NCI-H1436 (cell line): ENCODE data around the gene DNAH12.
"Not testable (repeated sequence)": the region's sequence is repeated elsewhere in the genome, so short reads cannot be mapped to it uniquely, and the experiment has no call there.

ENCODE experiments used
- DNase-seq: peaks from one replicate; lab custom pipeline; 2025; lab: John Stamatoyannopoulos, UW

DNAH12 gene

DNA sequence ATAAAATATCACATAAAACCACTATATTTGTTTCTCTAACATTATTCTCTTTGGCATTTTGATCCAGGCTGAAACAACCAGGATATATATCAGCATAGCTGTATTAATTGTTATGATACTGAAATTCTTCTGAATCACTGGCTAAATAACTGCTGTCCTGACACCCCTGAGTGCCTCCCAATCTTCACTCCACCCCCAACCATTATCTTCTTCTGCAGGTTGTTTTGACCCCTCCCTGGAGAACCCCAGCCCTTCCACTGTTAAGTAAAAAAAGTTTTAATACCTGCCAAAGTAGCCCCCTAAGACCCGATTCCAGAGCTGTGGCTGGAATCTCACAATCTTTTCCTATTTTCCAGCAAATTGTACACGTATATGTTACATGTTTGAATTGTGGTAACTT lies 124.1 kb downstream of the DNAH12 start:
- no peak for DNase-seq

DNA sequence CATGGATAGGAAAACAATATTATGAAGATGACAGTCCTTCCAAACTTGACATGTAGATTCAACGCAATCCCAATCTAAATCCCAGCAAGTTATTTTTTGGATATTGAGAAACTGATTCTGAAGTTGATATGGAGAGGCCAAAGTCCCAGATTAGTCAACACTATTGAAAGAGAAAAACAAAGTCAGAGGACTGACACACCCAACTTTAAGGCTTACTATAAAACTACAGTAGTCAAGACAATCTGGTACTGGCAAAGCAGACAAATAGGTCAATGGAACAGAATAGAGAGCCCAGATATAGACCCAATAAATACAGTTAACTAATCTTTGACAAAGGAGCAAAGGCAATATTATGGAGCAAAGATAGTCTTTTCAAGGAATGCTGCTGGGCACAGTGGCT lies 132.4 kb downstream of the DNAH12 start:
- no peak for DNase-seq

DNA sequence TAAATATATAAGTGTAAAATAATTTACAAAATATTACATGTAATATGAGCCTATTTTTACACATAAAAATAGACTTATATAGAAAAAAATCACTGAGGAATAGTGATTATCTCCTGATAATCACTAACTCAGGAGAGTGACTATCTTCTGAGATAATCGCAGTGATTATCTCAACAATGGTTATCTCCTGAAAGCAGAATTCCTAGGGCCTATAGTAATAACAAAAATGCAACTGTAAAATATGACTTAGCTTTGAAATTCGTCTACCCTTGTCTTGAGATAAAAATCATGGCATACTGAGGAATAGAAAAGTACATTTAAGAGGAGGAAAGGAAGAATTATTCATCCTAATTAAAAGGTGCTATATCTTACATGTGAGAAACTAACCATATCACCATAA lies 134.7 kb downstream of the DNAH12 start:
- DNase-seq = no peak

DNA sequence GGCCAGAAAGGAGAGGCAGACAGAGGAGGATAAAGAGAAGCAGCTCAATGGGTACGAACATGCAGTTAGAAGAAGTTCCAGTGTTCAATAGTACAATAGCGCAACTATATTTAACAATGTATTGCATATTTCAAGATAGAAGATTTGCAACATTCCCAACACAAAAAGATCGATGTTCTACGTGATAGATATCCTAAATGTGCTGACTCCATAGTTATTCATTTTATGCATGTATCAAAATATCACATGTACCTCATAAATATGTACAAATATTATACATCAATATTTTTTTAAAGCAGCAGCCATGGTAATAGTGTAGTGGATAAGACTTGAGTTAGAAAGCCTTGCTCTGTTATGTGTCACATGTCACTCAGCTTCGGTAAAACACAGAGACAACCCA lies 141.5 kb downstream of the DNAH12 start:
- DNase-seq = no peak

- peak; percentile 13 for DNase-seq
Measured at GRCh38 chr3:57397175-57398026, 146.7 kb downstream of the DNAH12 start.

DNA sequence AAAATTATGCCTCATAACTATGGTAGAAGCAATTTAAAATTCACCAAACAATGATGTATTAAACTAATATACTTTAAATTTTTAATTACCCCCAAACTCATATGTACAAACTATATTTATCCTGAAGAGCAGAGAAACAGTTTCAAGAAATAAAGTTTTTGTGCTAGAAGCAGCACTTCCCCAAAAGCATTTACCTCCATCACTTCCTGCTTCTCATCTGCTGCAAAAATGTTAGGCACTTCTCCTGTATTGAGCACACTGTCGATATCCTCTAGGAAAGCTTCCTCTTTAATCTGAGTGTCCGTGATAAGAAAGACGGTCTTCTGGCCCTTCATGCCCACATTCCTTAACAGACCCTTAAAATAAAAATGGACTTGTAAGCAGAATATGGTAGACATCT lies 150.2 kb downstream of the DNAH12 start:
- DNase-seq = no peak

DNA sequence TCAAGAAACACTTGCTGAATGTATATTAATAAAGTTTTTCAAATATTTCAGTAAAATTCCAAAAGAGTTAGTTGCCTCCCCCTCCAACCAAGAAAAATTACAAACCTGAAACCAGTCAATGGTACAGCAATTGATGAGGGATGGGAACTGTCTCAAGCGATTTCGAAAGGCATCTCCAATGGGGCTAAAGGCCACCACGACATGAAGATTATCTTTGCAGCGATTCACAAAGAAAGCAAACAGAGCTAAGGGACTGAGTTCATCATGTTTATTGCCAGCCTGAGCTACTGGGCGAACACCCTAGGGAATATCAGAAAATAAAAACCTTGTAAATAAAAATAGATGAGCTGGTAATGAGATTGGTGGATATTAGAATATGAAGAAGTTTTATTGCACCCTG lies 152.4 kb downstream of the DNAH12 start:
- no peak for DNase-seq

- DNase-seq = no peak
Measured at GRCh38 chr3:57389271-57389670, 154.9 kb downstream of the DNAH12 start.

DNA sequence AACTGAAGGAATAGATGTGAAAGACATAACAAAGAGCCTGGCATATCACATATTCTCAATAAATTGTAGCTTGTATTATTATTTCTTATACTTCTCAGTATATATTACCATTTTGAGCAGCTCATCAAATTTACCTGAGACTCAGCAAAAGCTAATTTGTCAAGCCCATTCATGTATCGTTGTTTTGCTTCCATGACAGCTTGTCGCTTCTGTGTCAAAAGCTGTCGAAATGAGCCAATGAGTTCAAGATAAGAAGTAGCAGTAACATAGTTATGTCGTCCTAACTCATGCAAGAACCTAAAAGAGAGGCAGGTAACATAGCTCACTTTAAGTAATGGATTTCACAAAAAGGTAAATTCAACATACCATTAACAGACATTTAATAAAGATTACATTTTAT lies 157.8 kb downstream of the DNAH12 start:
- no peak for DNase-seq

- no peak for DNase-seq
Measured at GRCh38 chr3:57385498-57385897, 158.6 kb downstream of the DNAH12 start.

DNA sequence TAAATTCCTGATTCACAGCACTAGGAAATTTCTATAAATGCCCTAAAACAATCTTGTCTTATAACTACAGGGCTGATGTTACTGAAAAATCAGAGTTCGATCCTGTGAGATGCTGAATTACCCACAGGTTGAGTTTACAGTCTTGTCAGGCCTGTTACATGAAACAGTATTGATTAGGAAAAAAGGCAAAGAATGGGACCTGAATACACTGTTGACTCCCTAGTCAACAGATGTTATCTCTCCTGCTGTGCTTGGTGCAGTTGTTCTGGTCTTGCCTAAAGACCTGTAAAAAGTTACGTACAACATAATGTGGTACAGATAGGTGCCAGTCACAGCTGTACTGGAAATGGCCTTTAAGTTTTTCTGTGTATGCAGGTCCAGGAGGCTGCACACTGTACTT lies 160.3 kb downstream of the DNAH12 start:
- no peak for DNase-seq

DNA sequence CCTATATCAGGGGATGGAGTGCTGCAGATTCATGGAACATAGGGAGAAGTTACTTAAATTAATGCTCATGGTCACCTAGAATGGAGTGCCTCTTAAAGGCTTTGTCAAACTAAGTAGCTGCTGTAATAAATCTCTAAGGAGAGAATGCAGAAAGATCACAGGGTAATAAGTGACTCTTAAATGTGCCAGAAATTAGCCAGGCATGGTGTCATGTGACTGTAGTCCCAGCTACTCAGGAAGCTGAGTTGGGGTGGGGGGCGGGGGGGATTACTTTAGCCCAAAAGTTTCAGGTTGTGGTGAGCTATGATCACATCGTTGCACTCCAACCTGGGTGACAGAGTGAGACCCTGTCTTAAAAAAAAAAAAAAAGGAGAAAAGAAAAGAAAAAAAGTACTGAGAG lies 160.7 kb downstream of the DNAH12 start:
- DNase-seq = no peak

DNA sequence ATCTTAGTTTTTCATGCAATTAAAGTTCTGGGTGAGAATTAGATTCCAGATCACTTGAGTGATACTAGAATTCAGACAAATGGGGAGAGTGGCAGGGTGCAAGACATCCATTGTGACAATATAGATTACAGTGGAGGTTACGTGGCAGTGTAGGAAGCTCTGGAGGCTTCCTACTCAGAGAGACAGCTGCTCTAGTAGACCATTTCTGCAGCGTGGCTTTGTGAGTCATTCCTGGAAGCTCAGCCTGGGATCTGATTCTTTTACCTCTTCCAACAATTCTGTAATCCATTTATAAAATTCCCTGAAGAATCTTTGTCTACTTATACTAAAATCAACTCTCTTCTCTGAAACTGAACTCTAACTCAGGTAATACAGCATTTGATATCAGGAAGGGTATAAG lies 161.2 kb downstream of the DNAH12 start:
- no peak for DNase-seq

DNA sequence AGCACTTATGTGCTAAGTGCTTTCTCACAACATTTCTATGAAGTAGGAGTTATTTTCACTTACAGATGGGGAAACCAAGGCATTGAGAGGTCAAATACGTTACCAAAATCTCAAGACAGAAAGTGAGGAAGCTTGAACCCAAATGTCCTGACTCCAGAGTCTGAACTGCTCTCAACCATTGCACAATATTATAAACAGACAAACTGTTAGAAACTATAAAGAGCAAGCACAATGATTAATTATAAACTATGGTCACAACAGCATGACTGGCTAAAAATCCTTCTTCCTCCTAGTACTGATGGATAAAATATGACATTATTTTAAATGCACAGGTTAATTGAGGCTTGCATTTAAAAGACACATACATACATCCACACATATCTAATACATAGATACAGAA lies 173.8 kb downstream of the DNAH12 start:
- no peak for DNase-seq

GRCh38 chr3:57365089-57365488 lies 179.1 kb downstream of the DNAH12 start:
- DNase-seq = not testable (repeated sequence)

DNA sequence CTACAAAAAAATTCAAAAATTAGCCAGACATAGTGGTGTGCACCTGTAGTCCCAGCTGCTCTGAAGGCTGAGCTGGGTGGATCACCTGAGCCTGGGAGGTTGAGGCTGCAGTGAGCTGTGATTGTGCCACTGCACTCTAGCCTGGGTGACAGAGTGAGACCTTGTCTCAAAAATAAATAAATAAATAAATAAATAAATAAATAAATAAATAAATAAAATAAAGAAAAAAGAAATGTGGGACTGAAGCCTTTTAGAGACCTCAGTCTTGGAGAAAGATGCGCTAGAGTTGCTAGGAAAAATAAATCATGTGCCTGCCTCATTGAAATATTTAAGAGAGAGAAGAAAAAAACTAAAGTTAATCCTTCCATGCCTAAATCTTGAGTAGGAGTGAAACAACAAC lies 187.9 kb downstream of the DNAH12 start:
- not testable (repeated sequence) for DNase-seq

GRCh38 chr3:57354768-57355167 lies 189.4 kb downstream of the DNAH12 start:
- no peak for DNase-seq

GRCh38 chr3:57350271-57350670 lies 193.9 kb downstream of the DNAH12 start:
- DNase-seq = no peak

GRCh38 chr3:57339071-57339642 lies 205.0 kb downstream of the DNAH12 start:
- not testable (repeated sequence) for DNase-seq

- not testable (repeated sequence) for DNase-seq
Measured at GRCh38 chr3:57338272-57339070, 205.7 kb downstream of the DNAH12 start.

DNA sequence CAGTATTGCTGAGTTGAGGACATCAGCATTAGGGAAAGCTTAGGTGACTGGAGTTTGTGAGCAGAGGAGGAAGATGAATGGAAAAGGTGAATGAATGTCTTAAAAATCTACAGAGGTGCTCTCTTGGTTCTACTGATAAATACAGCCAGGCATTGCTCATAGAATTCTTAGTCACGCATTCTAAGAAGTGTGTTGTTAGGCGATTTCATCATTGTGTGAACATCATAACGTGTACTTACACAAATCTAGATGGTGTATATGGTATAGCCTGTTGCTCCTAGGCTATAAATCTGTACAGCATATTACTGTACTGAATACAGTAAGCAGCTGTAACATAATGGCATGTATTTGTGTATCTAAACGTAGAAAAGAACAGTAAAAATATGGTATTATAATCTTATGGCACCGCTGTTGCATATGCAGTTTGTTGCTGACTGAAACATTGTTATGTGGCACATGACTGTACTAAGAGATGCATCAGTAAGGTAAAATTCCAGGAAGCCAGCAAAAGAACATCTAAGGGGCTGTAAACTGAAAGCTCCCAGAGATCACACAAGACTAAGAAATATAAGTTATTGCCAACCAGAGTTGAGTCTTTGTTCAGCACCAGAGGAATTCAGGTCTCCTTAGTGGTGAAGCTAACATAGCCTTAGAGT lies 208.7 kb downstream of the DNAH12 start:
- DNase-seq = no peak

GRCh38 chr3:57331078-57331610 lies 213.0 kb downstream of the DNAH12 start:
- no peak for DNase-seq
